Measurements from ENCODE around the gene SEMA3A.

The SEMA3A gene

GRCh38 chr7:84100866-84101265, 93.7 kb downstream of the SEMA3A start:
- H3K79me2 ChIP-seq (ENCODE audit: control insufficient read depth, insufficient read depth, low read length, unreplicated experiment), result no peaks in the 10 kb centered on the region
- no peak overlapping the region for H3K27ac ChIP-seq (ENCODE audit: low read depth, low read length)
- no peak overlapping the region for H2AFZ ChIP-seq (ENCODE audit: low read length, unreplicated experiment)
- H3K36me3 ChIP-seq (ENCODE audit: insufficient read depth, low read length), result no peaks in the 10 kb centered on the region
- no peak overlapping the region for H3K4me3 ChIP-seq (ENCODE audit: low read depth, low read length)
- H3K4me1 ChIP-seq (ENCODE audit: control insufficient read depth, insufficient read depth, low read length, unreplicated experiment), result peaks cover 10% of the 10 kb centered on the region
- H3K27me3 ChIP-seq (ENCODE audit: insufficient read depth, low read length), result no peaks in the 10 kb centered on the region

DNA sequence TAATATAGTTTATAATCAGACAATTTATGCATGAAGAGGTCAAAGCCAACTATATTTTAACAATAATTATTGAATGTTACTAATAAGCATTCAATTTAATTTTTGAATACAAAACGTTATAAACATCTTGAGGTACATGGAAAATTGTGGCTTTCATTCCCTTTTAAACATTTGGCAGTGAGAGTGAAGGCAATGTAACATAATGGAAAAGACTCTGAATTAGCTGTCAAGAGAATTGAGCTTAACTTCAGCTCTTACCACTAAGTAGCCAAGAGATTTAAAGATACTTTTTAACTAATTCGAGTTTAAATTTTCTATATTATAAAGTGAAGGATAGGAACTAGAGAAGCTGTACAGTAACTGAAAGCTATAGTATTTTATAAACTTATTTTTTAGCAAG, 98.6 kb downstream of the SEMA3A start:
- Histone ChIP-seq H3K27ac (ENCODE audit: low read depth, low read length) (no peak overlapping the region), H2AFZ (ENCODE audit: low read length, unreplicated experiment) (no peak overlapping the region), H3K36me3 (ENCODE audit: insufficient read depth, low read length) (no peaks in the 10 kb centered on the region), H3K4me1 (ENCODE audit: control insufficient read depth, insufficient read depth, low read length, unreplicated experiment) (no peaks in the 10 kb centered on the region), H3K4me3 (ENCODE audit: low read depth, low read length) (no peak overlapping the region), H3K79me2 (ENCODE audit: control insufficient read depth, insufficient read depth, low read length, unreplicated experiment) (no peaks in the 10 kb centered on the region), H3K27me3 (ENCODE audit: insufficient read depth, low read length) (no peaks in the 10 kb centered on the region)

DNA sequence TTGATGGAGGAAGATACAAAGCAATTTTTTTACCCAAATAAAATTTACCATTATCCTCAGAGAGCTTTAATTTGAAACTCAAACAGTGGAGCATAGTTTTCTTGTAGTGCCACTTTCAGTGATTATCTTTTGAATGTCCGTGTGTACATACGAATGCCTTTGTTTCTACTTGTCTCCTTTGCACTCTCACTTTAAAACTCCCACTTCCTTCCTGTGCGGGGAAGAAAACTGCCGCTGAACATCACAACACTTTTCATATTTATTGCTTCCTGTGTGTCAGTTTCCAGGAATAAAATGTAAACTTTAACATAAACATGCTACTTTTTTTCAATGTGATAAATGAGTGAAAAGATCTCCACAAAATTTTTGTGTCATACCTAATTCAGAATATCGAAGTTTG, 102.4 kb downstream of the SEMA3A start:
- Histone ChIP-seq H3K79me2 (ENCODE audit: control insufficient read depth, insufficient read depth, low read length, unreplicated experiment) (no peaks in the 10 kb centered on the region), H3K27me3 (ENCODE audit: insufficient read depth, low read length) (no peaks in the 10 kb centered on the region), H3K4me1 (ENCODE audit: control insufficient read depth, insufficient read depth, low read length, unreplicated experiment) (peaks cover 6% of the 10 kb centered on the region), H2AFZ (ENCODE audit: low read length, unreplicated experiment) (no peak overlapping the region), H3K27ac (ENCODE audit: low read depth, low read length) (no peak overlapping the region), H3K36me3 (ENCODE audit: insufficient read depth, low read length) (no peaks in the 10 kb centered on the region), H3K4me3 (ENCODE audit: low read depth, low read length) (no peak overlapping the region)

GRCh38 chr7:84091318-84091717, 103.3 kb downstream of the SEMA3A start:
- Histone ChIP-seq H3K4me3 (ENCODE audit: low read depth, low read length) (no peak overlapping the region), H3K27me3 (ENCODE audit: insufficient read depth, low read length) (no peaks in the 10 kb centered on the region), H3K79me2 (ENCODE audit: control insufficient read depth, insufficient read depth, low read length, unreplicated experiment) (no peaks in the 10 kb centered on the region), H3K36me3 (ENCODE audit: insufficient read depth, low read length) (no peaks in the 10 kb centered on the region), H3K4me1 (ENCODE audit: control insufficient read depth, insufficient read depth, low read length, unreplicated experiment) (peaks cover 6% of the 10 kb centered on the region), H3K27ac (ENCODE audit: low read depth, low read length) (no peak overlapping the region), H2AFZ (ENCODE audit: low read length, unreplicated experiment) (no peak overlapping the region)

GRCh38 chr7:84088802-84089201, 105.8 kb downstream of the SEMA3A start:
- no peaks in the 10 kb centered on the region for H3K79me2 ChIP-seq (ENCODE audit: control insufficient read depth, insufficient read depth, low read length, unreplicated experiment)
- peaks cover 11% of the 10 kb centered on the region for H3K4me1 ChIP-seq (ENCODE audit: control insufficient read depth, insufficient read depth, low read length, unreplicated experiment)
- H3K4me3 ChIP-seq (ENCODE audit: low read depth, low read length), result no peak overlapping the region
- no peak overlapping the region for H2AFZ ChIP-seq (ENCODE audit: low read length, unreplicated experiment)
- no peak overlapping the region for H3K27ac ChIP-seq (ENCODE audit: low read depth, low read length)
- H3K27me3 ChIP-seq (ENCODE audit: insufficient read depth, low read length), result no peaks in the 10 kb centered on the region
- H3K36me3 ChIP-seq (ENCODE audit: insufficient read depth, low read length), result no peaks in the 10 kb centered on the region

DNA sequence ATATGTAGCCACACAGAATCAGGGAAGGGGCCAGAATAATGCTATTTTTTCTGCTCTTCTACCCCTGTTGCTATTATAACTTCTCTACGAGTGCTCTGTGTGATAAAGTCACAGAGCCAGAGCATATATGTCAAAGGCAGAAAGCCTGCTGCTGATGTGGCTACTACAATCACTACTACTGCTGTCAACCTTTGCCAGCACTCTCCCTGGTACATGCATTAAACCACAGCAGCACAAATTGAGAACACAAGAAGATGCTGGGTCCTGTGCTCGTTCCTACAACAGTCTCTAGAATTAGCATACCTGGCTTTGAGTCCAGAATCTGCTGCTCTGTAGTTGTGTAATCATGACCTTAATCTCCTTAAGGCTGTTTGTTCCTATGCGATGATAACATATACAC, 108.6 kb downstream of the SEMA3A start:
- H3K79me2 ChIP-seq (ENCODE audit: control insufficient read depth, insufficient read depth, low read length, unreplicated experiment), result no peaks in the 10 kb centered on the region
- no peak overlapping the region for H3K27ac ChIP-seq (ENCODE audit: low read depth, low read length)
- H3K27me3 ChIP-seq (ENCODE audit: insufficient read depth, low read length), result no peaks in the 10 kb centered on the region
- no peak overlapping the region for H2AFZ ChIP-seq (ENCODE audit: low read length, unreplicated experiment)
- H3K4me3 ChIP-seq (ENCODE audit: low read depth, low read length), result no peak overlapping the region
- H3K4me1 ChIP-seq (ENCODE audit: control insufficient read depth, insufficient read depth, low read length, unreplicated experiment), result peaks cover 11% of the 10 kb centered on the region
- no peaks in the 10 kb centered on the region for H3K36me3 ChIP-seq (ENCODE audit: insufficient read depth, low read length)

DNA sequence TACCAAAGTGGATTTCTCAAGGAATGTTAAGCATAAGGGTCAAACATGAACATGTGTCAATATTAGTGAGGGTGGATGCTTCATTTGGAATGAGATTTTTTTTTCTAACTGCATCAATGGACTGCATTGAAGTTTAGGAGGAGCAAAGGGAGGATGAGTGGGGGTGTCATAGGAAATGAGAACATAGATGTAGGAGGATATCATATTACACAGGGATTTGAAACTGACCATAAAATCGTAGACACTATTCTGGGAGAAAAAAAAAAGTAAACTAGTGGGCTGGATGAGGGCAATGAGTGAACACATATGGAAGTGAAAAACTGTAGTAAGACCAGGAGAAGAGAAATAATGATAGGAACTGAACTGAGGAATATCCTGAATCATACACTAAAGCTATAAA, 109.4 kb downstream of the SEMA3A start:
- H3K27ac ChIP-seq (ENCODE audit: low read depth, low read length), result no peak overlapping the region
- H3K4me3 ChIP-seq (ENCODE audit: low read depth, low read length), result no peak overlapping the region
- H3K79me2 ChIP-seq (ENCODE audit: control insufficient read depth, insufficient read depth, low read length, unreplicated experiment), result no peaks in the 10 kb centered on the region
- H3K27me3 ChIP-seq (ENCODE audit: insufficient read depth, low read length), result no peaks in the 10 kb centered on the region
- H3K4me1 ChIP-seq (ENCODE audit: control insufficient read depth, insufficient read depth, low read length, unreplicated experiment), result peaks cover 11% of the 10 kb centered on the region
- H3K36me3 ChIP-seq (ENCODE audit: insufficient read depth, low read length), result no peaks in the 10 kb centered on the region
- no peak overlapping the region for H2AFZ ChIP-seq (ENCODE audit: low read length, unreplicated experiment)

DNA sequence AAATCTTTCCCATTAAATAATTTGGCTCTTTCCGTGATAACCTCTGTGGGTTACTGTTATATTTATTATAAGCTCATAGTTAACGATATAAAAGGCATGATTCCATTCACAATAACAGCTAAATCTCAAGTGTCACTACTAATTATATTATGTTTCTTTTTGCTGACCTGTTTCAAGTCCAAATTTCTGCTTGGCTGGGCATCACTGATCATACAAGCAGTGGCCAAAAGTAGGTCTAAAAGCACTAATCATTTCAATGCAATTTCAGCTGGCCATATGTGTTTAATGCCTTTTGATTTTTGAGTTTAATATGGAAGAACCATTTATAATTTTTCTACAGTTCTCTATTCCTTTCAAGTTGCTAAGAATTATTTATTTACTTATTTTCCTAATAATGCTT, 110.7 kb downstream of the SEMA3A start:
- Histone ChIP-seq H3K36me3 (ENCODE audit: insufficient read depth, low read length) (no peaks in the 10 kb centered on the region), H3K27me3 (ENCODE audit: insufficient read depth, low read length) (no peaks in the 10 kb centered on the region), H3K4me1 (ENCODE audit: control insufficient read depth, insufficient read depth, low read length, unreplicated experiment) (peaks cover 9% of the 10 kb centered on the region), H3K27ac (ENCODE audit: low read depth, low read length) (no peak overlapping the region), H3K79me2 (ENCODE audit: control insufficient read depth, insufficient read depth, low read length, unreplicated experiment) (no peaks in the 10 kb centered on the region), H2AFZ (ENCODE audit: low read length, unreplicated experiment) (no peak overlapping the region), H3K4me3 (ENCODE audit: low read depth, low read length) (no peak overlapping the region)

DNA sequence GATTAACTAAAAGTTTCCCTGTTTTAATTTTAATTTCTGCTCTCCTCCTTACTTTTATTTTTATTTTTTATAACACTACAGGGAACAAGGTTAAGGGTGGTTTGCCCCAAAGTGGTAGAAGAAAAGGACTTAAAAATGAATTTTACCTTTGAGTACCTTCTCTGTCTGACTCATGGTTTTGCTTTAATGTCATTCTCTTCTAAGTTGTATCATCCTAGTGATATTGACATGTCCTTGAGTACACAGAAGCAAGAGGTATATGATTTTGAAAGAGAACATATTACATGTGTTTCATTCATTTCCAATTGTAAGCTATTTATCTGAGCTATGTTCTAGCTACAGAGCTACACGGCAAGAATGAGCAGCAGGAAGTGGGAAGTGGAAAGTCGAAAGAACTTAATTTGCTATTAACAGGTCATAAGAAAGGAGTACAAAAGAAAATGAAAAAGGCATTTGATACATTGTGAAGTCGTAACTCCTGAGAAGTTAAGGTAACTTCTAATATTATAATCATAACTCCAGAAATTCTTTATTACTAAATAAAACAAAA, 112.5 kb downstream of the SEMA3A start:
- Histone ChIP-seq H3K4me3 (ENCODE audit: low read depth, low read length) (no peak overlapping the region), H3K27ac (ENCODE audit: low read depth, low read length) (no peak overlapping the region), H2AFZ (ENCODE audit: low read length, unreplicated experiment) (no peak overlapping the region), H3K79me2 (ENCODE audit: control insufficient read depth, insufficient read depth, low read length, unreplicated experiment) (no peaks in the 10 kb centered on the region), H3K27me3 (ENCODE audit: insufficient read depth, low read length) (no peaks in the 10 kb centered on the region), H3K4me1 (ENCODE audit: control insufficient read depth, insufficient read depth, low read length, unreplicated experiment) (peaks cover 5% of the 10 kb centered on the region), H3K36me3 (ENCODE audit: insufficient read depth, low read length) (no peaks in the 10 kb centered on the region)

DNA sequence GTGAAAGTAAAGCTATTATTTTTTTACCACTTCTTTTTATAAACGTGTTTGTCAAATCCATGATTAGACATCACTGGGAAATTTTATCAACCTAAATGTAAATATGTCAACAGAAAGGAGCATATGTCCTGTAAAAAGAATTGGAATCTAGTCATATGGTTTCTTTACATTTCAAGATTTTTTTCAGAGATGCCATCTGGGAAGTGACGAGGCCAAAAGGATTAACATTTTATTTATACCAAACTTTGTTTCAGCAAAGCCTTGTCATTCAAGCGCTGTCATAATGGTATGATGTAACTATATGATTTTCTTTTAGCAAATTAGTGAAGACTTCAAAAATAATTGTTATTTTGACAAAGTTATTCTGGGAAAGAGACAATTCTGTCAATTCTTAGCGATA, 117.3 kb downstream of the SEMA3A start:
- Histone ChIP-seq H3K27ac (ENCODE audit: low read depth, low read length) (no peak overlapping the region), H3K79me2 (ENCODE audit: control insufficient read depth, insufficient read depth, low read length, unreplicated experiment) (no peaks in the 10 kb centered on the region), H3K4me1 (ENCODE audit: control insufficient read depth, insufficient read depth, low read length, unreplicated experiment) (peaks cover 14% of the 10 kb centered on the region), H3K27me3 (ENCODE audit: insufficient read depth, low read length) (no peaks in the 10 kb centered on the region), H2AFZ (ENCODE audit: low read length, unreplicated experiment) (no peak overlapping the region), H3K36me3 (ENCODE audit: insufficient read depth, low read length) (no peaks in the 10 kb centered on the region), H3K4me3 (ENCODE audit: low read depth, low read length) (no peak overlapping the region)

DNA sequence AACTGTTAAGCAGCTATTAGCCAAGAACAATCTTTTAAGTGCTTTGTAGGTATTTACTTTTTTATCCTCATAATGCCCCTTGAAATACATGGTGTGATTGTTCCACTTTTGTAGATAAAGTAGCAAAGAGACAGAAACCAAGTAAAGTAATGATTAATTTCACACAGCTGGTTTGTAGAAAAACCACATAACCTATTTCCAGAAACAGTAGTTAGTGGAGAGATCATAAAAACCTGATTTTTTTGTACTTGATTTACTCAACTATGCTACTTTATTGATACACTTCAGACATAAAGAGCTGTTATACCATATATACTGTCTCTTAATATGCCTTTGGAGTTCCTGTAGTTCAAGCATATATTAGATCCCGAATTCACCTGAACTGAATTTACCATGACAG, 118.4 kb downstream of the SEMA3A start:
- Histone ChIP-seq H3K4me3 (ENCODE audit: low read depth, low read length) (no peak overlapping the region), H3K79me2 (ENCODE audit: control insufficient read depth, insufficient read depth, low read length, unreplicated experiment) (no peaks in the 10 kb centered on the region), H3K27ac (ENCODE audit: low read depth, low read length) (no peak overlapping the region), H3K27me3 (ENCODE audit: insufficient read depth, low read length) (no peaks in the 10 kb centered on the region), H2AFZ (ENCODE audit: low read length, unreplicated experiment) (no peak overlapping the region), H3K36me3 (ENCODE audit: insufficient read depth, low read length) (no peaks in the 10 kb centered on the region), H3K4me1 (ENCODE audit: control insufficient read depth, insufficient read depth, low read length, unreplicated experiment) (peaks cover 14% of the 10 kb centered on the region)
